GM23248 (cell line): ENCODE results near the gene NIPBL.

Experiments
- EZH2 ChIP-seq: fragments of 200-600 bp; sonication (generic); IDR thresholded peaks from 2 replicates; pipeline ENCODE4 v1.6.1; 2018; ENCODE audit warnings: antibody characterized with exemption, mild to moderate bottlenecking; ENCODE audit not compliant: insufficient read depth, poor library complexity, severe bottlenecking
- EZH2phosphoT487 ChIP-seq: fragments of 200-600 bp; sonication (generic); IDR thresholded peaks from 2 replicates; pipeline ENCODE4 v1.6.1; 2018; ENCODE audit warnings: antibody characterized with exemption, moderate library complexity, mild to moderate bottlenecking, low read depth; ENCODE audit not compliant: insufficient read depth

DNA sequence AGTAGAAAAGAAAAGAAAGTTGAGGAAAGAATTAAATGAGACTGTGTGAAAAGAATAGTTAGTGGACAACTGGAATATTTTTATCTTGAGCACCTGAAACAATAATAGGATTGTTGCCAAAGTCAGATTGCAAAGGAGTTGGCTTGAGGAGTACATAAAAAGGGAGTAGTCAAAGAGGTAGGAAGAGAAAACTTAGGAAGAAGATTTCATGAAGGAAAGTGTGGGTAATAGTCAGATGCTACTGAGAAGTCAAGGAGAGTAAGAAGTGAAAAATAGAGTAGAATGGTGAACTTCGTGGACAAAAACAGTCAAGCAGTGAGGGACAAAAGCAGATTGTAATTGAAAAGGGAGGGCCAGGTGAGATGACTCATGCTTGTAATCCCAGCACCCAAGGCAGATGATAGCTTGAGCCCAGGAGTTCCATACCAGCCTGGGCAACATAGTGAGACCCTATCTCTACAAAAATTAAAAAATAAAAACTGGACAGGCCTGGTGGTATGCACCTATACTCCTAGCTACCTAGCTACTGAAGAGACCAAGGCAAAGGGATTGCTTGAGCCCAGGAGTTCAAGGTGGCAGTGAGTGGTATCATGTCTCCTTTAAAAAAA is 178.9 kb downstream of the NIPBL start:
- no peak for TF ChIP-seq EZH2
- TF ChIP-seq EZH2phosphoT487 = no peak
